Loucy (cell line): ENCODE results near the gene CABP7.

Experiments
- EZH2phosphoT487 ChIP-seq: fragments of 200-600 bp; IDR thresholded peaks from 2 replicates; pipeline ENCODE4 v1.6.1; 2018; ENCODE audit warnings: antibody characterized with exemption, mild to moderate bottlenecking, moderate library complexity, borderline replicate concordance
- TF ChIP-seq, protein P1 (sequence below): fragments of 200-600 bp; sonication (generic); conservative IDR thresholded peaks from 2 replicates; pipeline ENCODE4 v1.5.1; 2014; ENCODE audit warnings: mild to moderate bottlenecking, antibody characterized with exemption, low read length

DNA sequence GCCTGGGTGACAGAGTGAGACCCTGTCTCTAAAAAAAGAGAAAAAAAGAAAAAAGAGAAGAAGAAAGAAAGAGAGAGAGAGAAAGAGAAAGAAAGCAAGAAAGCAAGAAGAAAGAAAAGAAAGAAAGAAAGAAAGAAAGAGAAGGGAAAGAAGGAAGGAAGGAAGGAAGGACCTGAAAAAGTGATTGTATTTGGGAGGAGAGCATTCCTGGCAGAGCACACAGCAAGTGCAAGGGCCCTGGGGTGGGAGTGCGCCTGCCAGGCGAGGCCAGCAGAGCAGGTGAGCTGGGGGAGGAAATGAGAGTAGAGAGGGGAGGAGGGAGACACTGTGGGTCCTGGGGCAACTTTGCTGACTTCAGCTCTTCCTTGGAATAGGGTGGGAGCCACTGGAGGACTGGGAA is 7.7 kb upstream of the CABP7 start:
- TF ChIP-seq, protein P1, sequence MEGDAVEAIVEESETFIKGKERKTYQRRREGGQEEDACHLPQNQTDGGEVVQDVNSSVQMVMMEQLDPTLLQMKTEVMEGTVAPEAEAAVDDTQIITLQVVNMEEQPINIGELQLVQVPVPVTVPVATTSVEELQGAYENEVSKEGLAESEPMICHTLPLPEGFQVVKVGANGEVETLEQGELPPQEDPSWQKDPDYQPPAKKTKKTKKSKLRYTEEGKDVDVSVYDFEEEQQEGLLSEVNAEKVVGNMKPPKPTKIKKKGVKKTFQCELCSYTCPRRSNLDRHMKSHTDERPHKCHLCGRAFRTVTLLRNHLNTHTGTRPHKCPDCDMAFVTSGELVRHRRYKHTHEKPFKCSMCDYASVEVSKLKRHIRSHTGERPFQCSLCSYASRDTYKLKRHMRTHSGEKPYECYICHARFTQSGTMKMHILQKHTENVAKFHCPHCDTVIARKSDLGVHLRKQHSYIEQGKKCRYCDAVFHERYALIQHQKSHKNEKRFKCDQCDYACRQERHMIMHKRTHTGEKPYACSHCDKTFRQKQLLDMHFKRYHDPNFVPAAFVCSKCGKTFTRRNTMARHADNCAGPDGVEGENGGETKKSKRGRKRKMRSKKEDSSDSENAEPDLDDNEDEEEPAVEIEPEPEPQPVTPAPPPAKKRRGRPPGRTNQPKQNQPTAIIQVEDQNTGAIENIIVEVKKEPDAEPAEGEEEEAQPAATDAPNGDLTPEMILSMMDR: no peak
- no peak for TF ChIP-seq EZH2phosphoT487
